ENCODE measurements around the gene PTPRN2. TPM values are rescaled to one million over a fixed set of nuclear protein-coding genes. Genes with fewer than 3 reads are reported as not detected.

PTPRN2 gene
- total RNA-seq, 1 experiment from 2014 or later = 2.1 TPM

DNA sequence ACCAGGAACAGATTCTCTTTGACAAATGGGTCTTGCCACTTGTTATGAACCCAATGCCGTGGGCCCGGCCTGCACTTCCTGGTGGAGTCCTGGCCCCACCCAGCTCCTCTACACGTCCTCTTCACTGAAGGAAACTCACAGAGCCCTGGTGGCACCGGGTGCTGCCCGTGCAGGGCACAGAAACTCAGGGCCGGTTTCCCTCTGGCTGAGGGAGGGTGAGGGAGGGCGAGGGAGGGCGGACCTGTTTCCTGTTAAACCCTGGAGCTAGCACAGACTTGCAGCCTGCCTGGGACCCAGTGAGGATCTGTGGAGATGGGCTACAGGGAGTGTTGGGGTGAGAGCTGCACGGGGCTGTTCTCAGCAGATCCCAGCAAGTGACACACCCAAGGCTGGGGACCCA lies 596.3 kb downstream of the PTPRN2 start (continued):
- TF ChIP-seq, protein P1, sequence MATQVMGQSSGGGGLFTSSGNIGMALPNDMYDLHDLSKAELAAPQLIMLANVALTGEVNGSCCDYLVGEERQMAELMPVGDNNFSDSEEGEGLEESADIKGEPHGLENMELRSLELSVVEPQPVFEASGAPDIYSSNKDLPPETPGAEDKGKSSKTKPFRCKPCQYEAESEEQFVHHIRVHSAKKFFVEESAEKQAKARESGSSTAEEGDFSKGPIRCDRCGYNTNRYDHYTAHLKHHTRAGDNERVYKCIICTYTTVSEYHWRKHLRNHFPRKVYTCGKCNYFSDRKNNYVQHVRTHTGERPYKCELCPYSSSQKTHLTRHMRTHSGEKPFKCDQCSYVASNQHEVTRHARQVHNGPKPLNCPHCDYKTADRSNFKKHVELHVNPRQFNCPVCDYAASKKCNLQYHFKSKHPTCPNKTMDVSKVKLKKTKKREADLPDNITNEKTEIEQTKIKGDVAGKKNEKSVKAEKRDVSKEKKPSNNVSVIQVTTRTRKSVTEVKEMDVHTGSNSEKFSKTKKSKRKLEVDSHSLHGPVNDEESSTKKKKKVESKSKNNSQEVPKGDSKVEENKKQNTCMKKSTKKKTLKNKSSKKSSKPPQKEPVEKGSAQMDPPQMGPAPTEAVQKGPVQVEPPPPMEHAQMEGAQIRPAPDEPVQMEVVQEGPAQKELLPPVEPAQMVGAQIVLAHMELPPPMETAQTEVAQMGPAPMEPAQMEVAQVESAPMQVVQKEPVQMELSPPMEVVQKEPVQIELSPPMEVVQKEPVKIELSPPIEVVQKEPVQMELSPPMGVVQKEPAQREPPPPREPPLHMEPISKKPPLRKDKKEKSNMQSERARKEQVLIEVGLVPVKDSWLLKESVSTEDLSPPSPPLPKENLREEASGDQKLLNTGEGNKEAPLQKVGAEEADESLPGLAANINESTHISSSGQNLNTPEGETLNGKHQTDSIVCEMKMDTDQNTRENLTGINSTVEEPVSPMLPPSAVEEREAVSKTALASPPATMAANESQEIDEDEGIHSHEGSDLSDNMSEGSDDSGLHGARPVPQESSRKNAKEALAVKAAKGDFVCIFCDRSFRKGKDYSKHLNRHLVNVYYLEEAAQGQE (IDR thresholded peaks at IDR 0.05; ENCODE audit: low read depth) = no peak
- TF ChIP-seq EGR1 (IDR thresholded peaks at IDR 0.05; ENCODE audit: low read depth) = no peak

DNA sequence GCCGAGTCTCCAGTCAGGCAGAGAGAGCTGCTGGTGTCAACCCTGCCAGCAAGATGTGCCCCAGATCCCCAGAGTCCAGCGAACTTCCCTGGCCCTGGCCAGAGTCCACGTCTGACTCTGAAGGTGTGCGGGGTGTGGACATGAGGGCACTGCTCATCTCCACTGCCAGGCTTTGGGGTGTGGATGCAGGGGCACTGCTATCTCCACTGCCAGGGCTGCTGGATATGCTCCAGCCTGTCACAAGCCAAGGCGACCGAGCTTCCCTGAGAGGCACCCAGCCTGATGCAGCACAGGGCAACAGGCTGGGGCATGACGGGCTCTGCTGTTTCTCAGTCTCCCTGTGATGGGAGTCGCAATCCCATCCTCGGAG lies 596.8 kb downstream of the PTPRN2 start:
- ChIA-PET CTCF (no interaction called here), POLR2A (no interaction called here), RAD21 (ENCODE audit: low non-redundant PET in 1 of 2, low total read pairs in 2 of 2, uncharacterized antibody in 2 of 2, unreplicated experiment in 2 of 2) (no interaction called here)
- no peaks in the 10 kb centered on the region for H3K79me2 ChIP-seq (ENCODE audit: insufficient read depth, low read length)
- H3K27me3 ChIP-seq (ENCODE audit: insufficient read depth, low read length) = peaks cover 6% of the 10 kb centered on the region; the same call in 1 of the 2 replicates
- H3K9me3 ChIP-seq (ENCODE audit: control insufficient read depth in 1 of 2, insufficient read depth in 1 of 2, low read depth in 1 of 2, low read length in 2 of 2) = no peaks in the 10 kb centered on the region
- no peaks in the 10 kb centered on the region for H3K4me1 ChIP-seq (ENCODE audit: control insufficient read depth in 1 of 2, insufficient read depth in 2 of 2, low read length in 2 of 2)
- no peaks in the 10 kb centered on the region for H4K20me1 ChIP-seq (ENCODE audit: insufficient read depth)
- no peak overlapping the region for H3K4me2 ChIP-seq (ENCODE audit: low read length)
- TF ChIP-seq ZNF274 (IDR thresholded peaks at IDR 0.05; ENCODE audit: low read depth, low read length) = no peak
- TF ChIP-seq, protein P2, sequence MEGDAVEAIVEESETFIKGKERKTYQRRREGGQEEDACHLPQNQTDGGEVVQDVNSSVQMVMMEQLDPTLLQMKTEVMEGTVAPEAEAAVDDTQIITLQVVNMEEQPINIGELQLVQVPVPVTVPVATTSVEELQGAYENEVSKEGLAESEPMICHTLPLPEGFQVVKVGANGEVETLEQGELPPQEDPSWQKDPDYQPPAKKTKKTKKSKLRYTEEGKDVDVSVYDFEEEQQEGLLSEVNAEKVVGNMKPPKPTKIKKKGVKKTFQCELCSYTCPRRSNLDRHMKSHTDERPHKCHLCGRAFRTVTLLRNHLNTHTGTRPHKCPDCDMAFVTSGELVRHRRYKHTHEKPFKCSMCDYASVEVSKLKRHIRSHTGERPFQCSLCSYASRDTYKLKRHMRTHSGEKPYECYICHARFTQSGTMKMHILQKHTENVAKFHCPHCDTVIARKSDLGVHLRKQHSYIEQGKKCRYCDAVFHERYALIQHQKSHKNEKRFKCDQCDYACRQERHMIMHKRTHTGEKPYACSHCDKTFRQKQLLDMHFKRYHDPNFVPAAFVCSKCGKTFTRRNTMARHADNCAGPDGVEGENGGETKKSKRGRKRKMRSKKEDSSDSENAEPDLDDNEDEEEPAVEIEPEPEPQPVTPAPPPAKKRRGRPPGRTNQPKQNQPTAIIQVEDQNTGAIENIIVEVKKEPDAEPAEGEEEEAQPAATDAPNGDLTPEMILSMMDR (IDR thresholded peaks at IDR 0.05 in 2 of 3, conservative IDR thresholded peaks at IDR 0.05 in 1 of 3; ENCODE audit: borderline replicate concordance in 1 of 3, insufficient read depth in 1 of 3, low read depth in 2 of 3, low read length in 2 of 3) = no peak
- TF ChIP-seq, protein P3, sequence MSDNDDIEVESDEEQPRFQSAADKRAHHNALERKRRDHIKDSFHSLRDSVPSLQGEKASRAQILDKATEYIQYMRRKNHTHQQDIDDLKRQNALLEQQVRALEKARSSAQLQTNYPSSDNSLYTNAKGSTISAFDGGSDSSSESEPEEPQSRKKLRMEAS (IDR thresholded peaks at IDR 0.05) = no peak
- no peak for TF ChIP-seq YY1 (IDR thresholded peaks at IDR 0.05; ENCODE audit: extremely low read depth, insufficient replicate concordance, low read depth, low read length)
- no peak for TF ChIP-seq SP1 (IDR thresholded peaks at IDR 0.05; ENCODE audit: low read depth)
- TF ChIP-seq EZH2 (IDR thresholded peaks at IDR 0.05) = no peak
- TF ChIP-seq CBX3 (IDR thresholded peaks at IDR 0.05; ENCODE audit: low read depth) = no peak
- H3K9me2 ChIP-seq (ENCODE audit: insufficient read depth) = no peaks in the 10 kb centered on the region
- intact Hi-C loops (cut with micrococcal nuclease) = no loop called here
- no peak overlapping the region for H3K4me3 ChIP-seq (replicated peaks in 1 of 2; ENCODE audit: low read depth in 1 of 2, low read length in 2 of 2)
- H3K36me3 ChIP-seq (ENCODE audit: control insufficient read depth in 1 of 2, insufficient read depth in 2 of 2, low read length in 2 of 2) = no peaks in the 10 kb centered on the region
- no peak overlapping the region for H3K27ac ChIP-seq (ENCODE audit: low read depth, low read length)
- no peak overlapping the region for H3K9ac ChIP-seq (ENCODE audit: low read length)
- H2AFZ ChIP-seq (ENCODE audit: low read depth, low read length, poor library complexity, severe bottlenecking) = no peak overlapping the region
- no peak for DNase-seq (ENCODE audit: low read depth, low spot score)
- no TSS peak for BruUV-seq (replicated peaks)
- ATAC-seq = no peak
